SK-N-SH (cell line): ENCODE measurements around the gene SLC24A1. TPM values are rescaled to one million over a fixed set of nuclear protein-coding genes. Genes with fewer than 3 reads are reported as not detected.

Experiments
- CTCF ChIA-PET: fragments of 300-600, 350-600 bp; formaldehyde crosslinking; extraction: SDS; loops from one replicate; lab custom pipeline; 2021; lab: Yijun Ruan, JAX
- POLR2A ChIA-PET: fragments of 350-600 bp; sonication (Branson Sonifier 250); formaldehyde crosslinking; extraction: SDS; loops from one replicate; lab custom pipeline; 2020; ENCODE audit warnings: antibody characterized with exemption, inconsistent platforms; lab: Yijun Ruan, JAX
- DNase-seq: peaks from one replicate; pipeline ENCODE4 v3.0.0; 2012
- H2AFZ ChIP-seq: fragments of 200-600 bp; sonication (generic); 2 replicates; pipeline ENCODE4 v1.8.1; 2016; ENCODE audit warnings: antibody characterized with exemption, mild to moderate bottlenecking, low read depth
- H3F3A ChIP-seq: fragments of 200-600 bp; sonication (generic); replicated peaks from 2 replicates; pipeline ENCODE3; 2016; ENCODE audit warnings: antibody characterized with exemption, mild to moderate bottlenecking; ENCODE audit not compliant: insufficient read depth
- H3K27ac ChIP-seq, 2 experiments: fragments of 200-500 bp in 1 of 2; fragments of 200-600 bp in 1 of 2; sonication (Bioruptor generic) in 1 of 2; sonication (generic), shearing (Covaris generic) in 1 of 2; 2 replicates each; pipeline versions ENCODE4 v1.5.1 to v1.6.1; 2014 to 2016; ENCODE audit warnings: low read depth in 2 of 2, inconsistent platforms in 1 of 2, low read length in 1 of 2, mild to moderate bottlenecking in 1 of 2, mixed read lengths in 1 of 2
- H3K27me3 ChIP-seq: fragments of 200-600 bp; sonication (generic), shearing (Covaris generic); 2 replicates; pipeline ENCODE4 v1.6.1; 2016; ENCODE audit warnings: mixed run types; ENCODE audit not compliant: insufficient read depth
- H3K36me3 ChIP-seq, 2 experiments: fragments of 200-500 bp in 1 of 2; fragments of 200-600 bp in 1 of 2; sonication (Bioruptor generic) in 1 of 2; sonication (generic) in 1 of 2; replicated peaks in 1 of 2; 2 replicates each; pipeline versions ENCODE3 to v1.5.1; 2014 to 2016; ENCODE audit warnings: low read length in 1 of 2, mild to moderate bottlenecking in 1 of 2; ENCODE audit not compliant: insufficient read depth in 2 of 2, control insufficient read depth in 1 of 2
- H3K4me1 ChIP-seq, 2 experiments: fragments of 200-500 bp in 1 of 2; fragments of 200-600 bp in 1 of 2; sonication (Bioruptor generic) in 1 of 2; sonication (generic), shearing (Covaris generic) in 1 of 2; 2 replicates each; pipeline versions ENCODE4 v1.5.1 to v1.6.1; 2014 to 2016; ENCODE audit warnings: low read depth in 1 of 2, low read length in 1 of 2, mixed run types in 1 of 2; ENCODE audit not compliant: insufficient read depth in 2 of 2, control insufficient read depth in 1 of 2
- H3K4me2 ChIP-seq: fragments of 200-600 bp; sonication (generic), shearing (Covaris generic); 2 replicates; pipeline ENCODE4 v1.6.1; 2017; ENCODE audit warnings: mixed run types
- H3K4me3 ChIP-seq, 2 experiments: fragments of 200-500 bp in 1 of 2; fragments of 200-600 bp in 1 of 2; sonication (Bioruptor generic) in 1 of 2; sonication (generic), shearing (Covaris generic) in 1 of 2; 2 replicates each; pipeline versions ENCODE4 v1.5.1 to v1.8.1; 2014 to 2016; ENCODE audit warnings: low read depth in 2 of 2, inconsistent platforms in 1 of 2, low read length in 1 of 2, mild to moderate bottlenecking in 1 of 2, mixed read lengths in 1 of 2, moderate library complexity in 1 of 2
- H3K79me2 ChIP-seq: fragments of 200-600 bp; sonication (generic); 2 replicates; pipeline ENCODE4 v1.8.1; 2017; ENCODE audit warnings: mild to moderate bottlenecking; ENCODE audit not compliant: insufficient read depth
- H3K9ac ChIP-seq: fragments of 200-600 bp; sonication (generic); 2 replicates; pipeline ENCODE4 v1.6.1; 2017; ENCODE audit warnings: mixed run types
- H3K9me2 ChIP-seq: fragments of 200-600 bp; sonication (generic); 2 replicates; pipeline ENCODE4 v1.6.1; 2017; ENCODE audit warnings: mixed run types
- H3K9me3 ChIP-seq: fragments of 200-600 bp; sonication (generic); 2 replicates; pipeline ENCODE4 v1.6.1; 2017; ENCODE audit warnings: mixed run types, mild to moderate bottlenecking, moderate library complexity
- H4K20me1 ChIP-seq: fragments of 200-600 bp; sonication (generic); 2 replicates; pipeline ENCODE4 v1.6.1; 2017; ENCODE audit warnings: mild to moderate bottlenecking, mixed run types; ENCODE audit not compliant: insufficient read depth
- CHD2 ChIP-seq: fragments of 150-350 bp; IDR thresholded peaks from 2 replicates; pipeline ENCODE4 v1.6.1; 2018; ENCODE audit warnings: low read length; ENCODE audit not compliant: partially characterized antibody
- ELF1 ChIP-seq: IDR thresholded peaks from 2 replicates; pipeline ENCODE4 v1.4.0; 2012
- EP300 ChIP-seq, 2 experiments: IDR thresholded peaks; 2 replicates each; pipeline versions ENCODE4 v1.4.0 to v1.6.1; 2012; ENCODE audit warnings: borderline replicate concordance in 1 of 2, low read depth in 1 of 2, low read length in 1 of 2
- EZH2phosphoT487 ChIP-seq: fragments of 200-600 bp; sonication (generic); IDR thresholded peaks from 2 replicates; pipeline ENCODE4 v1.6.1; 2017; ENCODE audit warnings: low read depth, mixed run types, mild to moderate bottlenecking, antibody characterized with exemption, moderate library complexity, borderline replicate concordance
- FOSL2 ChIP-seq: IDR thresholded peaks from 2 replicates; pipeline ENCODE4 v1.4.0; 2012; ENCODE audit warnings: low read depth, mild to moderate bottlenecking, moderate library complexity, borderline replicate concordance
- FOXM1 ChIP-seq: IDR thresholded peaks from 2 replicates; pipeline ENCODE4 v1.4.0; 2012; ENCODE audit warnings: low read depth, mild to moderate bottlenecking
- GABPA ChIP-seq: IDR thresholded peaks from 2 replicates; pipeline ENCODE4 v1.4.0; 2012; ENCODE audit warnings: low read depth, mild to moderate bottlenecking
- JUND ChIP-seq: IDR thresholded peaks from 2 replicates; pipeline ENCODE4 v1.4.0; 2012
- MEF2A ChIP-seq: IDR thresholded peaks from 2 replicates; pipeline ENCODE4 v1.4.0; 2012; ENCODE audit warnings: low read depth, borderline replicate concordance
- MXI1 ChIP-seq: IDR thresholded peaks from 2 replicates; pipeline ENCODE4 v1.6.1; 2012; ENCODE audit warnings: mild to moderate bottlenecking, low read depth, low read length, improper control_type of control experiment
- POLR2AphosphoS5 ChIP-seq: IDR thresholded peaks from 2 replicates; pipeline ENCODE4 v1.6.1; 2012; ENCODE audit warnings: low read depth, low read length
- USF1 ChIP-seq: IDR thresholded peaks from 2 replicates; pipeline ENCODE4 v1.4.0; 2012; ENCODE audit warnings: low read depth, borderline replicate concordance
- ZBTB33 ChIP-seq: IDR thresholded peaks from 2 replicates; pipeline ENCODE4 v1.4.0; 2012; ENCODE audit warnings: low read depth, borderline replicate concordance
- WGBS: methylation state at CpG from one replicate; pipeline ENCODE4 v1.1.6; 2017; ENCODE audit warnings: low lambda C conversion rate; 5-methylcytosine and 5-hydroxymethylcytosine counted together
- polyA plus RNA-seq, 3 experiments: library from polyadenylated mRNA; depleted of rRNA; stranded (reverse); fragments of >200 nt; gene quantifications; 2 replicates each; pipeline ENCODE4 v1.2.3, GENCODE V29; 2012

SLC24A1 gene
- polyA plus RNA-seq, 1 of the 3 experiments (the other 2 are of a cell fraction): 7.7 TPM

DNA sequence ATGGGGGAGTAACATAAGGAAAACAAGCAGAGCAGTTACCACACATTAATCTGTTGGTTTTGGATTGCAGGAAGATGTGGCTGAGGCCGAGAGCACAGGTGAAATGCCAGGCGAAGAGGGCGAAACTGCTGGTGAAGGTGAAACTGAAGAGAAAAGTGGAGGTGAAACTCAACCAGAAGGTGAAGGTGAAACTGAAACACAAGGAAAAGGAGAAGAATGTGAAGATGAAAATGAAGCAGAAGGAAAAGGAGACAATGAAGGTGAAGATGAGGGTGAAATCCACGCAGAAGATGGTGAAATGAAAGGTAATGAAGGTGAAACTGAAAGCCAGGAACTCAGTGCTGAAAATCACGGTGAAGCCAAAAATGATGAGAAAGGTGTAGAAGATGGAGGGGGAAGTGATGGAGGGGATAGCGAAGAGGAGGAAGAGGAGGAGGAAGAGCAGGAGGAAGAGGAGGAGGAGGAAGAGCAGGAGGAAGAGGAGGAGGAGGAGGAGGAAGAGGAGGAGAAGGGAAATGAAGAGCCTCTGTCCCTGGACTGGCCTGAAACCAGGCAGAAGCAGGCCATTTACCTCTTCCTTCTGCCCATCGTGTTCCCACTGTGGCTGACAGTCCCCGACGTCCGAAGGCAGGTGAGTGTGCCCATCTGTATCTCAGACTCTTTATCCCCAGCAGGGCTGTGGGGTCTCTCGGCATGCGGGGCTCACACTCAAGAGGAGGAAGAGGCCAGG, 28.7 kb downstream of the SLC24A1 start:
- no peak for DNase-seq
- H2AFZ ChIP-seq: no peak overlapping the region
- H3K36me3 ChIP-seq: peaks cover 3 to 7% of the 10 kb centered on the region in 2 experiments
- no peaks in the 10 kb centered on the region for H3K9me2 ChIP-seq
- no peak overlapping the region for H3K9ac ChIP-seq
- H3K27me3 ChIP-seq: no peaks in the 10 kb centered on the region
- H3K79me2 ChIP-seq: no peaks in the 10 kb centered on the region
- ChIA-PET POLR2A (no interaction called here), CTCF (interaction anchor here (0.6 to 3.0 kb wide), 6 partner anchors 8 to 250 kb away, joined by 3 to 22 read pairs (median 6); no protein-coding TSS in a partner anchor)
- no peaks in the 10 kb centered on the region for H4K20me1 ChIP-seq
- no peak overlapping the region for H3K4me2 ChIP-seq
- no peak for TF ChIP-seq MEF2A
- TF ChIP-seq POLR2AphosphoS5: no peak
- no peak for TF ChIP-seq FOXM1
- no peak for TF ChIP-seq EZH2phosphoT487
- no peak for TF ChIP-seq JUND
- TF ChIP-seq, all 33 proteins: peak for 0
- Histone ChIP-seq H3F3A (peaks cover 11% of the 10 kb centered on the region), H3K27ac (no peak overlapping the region), H3K4me1 (peaks cover 5 to 18% of the 10 kb centered on the region in 2 experiments; a peak in 3 of 4 replicates), H3K4me3 (no peak overlapping the region), H3K9me3 (no peaks in the 10 kb centered on the region)
- WGBS: 91% methylated on average over 12 of the region's 12 CpGs

DNA sequence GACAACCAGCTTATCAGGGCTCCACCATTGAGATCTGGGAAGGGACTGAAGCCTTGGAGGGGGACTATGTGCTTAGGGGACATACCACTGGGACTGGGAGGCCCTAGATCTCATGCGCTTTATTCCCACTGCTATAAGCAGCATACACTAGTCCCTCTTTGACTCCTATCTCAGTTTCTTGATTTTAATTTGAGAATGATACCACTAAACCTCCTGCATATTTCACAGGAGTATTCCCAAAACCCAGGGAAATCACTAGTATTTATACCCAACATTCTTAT, 29.2 kb downstream of the SLC24A1 start:
- Histone ChIP-seq H3K9me2 (no peaks in the 10 kb centered on the region), H3K4me3 (no peak overlapping the region), H3K9ac (no peak overlapping the region), H3K27ac (no peak overlapping the region), H4K20me1 (no peaks in the 10 kb centered on the region), H3K36me3 (peaks cover 3 to 7% of the 10 kb centered on the region in 2 experiments), H2AFZ (no peak overlapping the region), H3K27me3 (no peaks in the 10 kb centered on the region), H3K9me3 (no peaks in the 10 kb centered on the region), H3K79me2 (no peaks in the 10 kb centered on the region), H3F3A (peaks cover 11% of the 10 kb centered on the region), H3K4me1 (peaks cover 10 to 21% of the 10 kb centered on the region in 2 experiments), H3K4me2 (no peak overlapping the region)
- TF ChIP-seq USF1 (no peak), ELF1 (no peak), ZBTB33 (no peak), FOSL2 (no peak), JUND (no peak), GABPA (no peak), EP300 (IDR thresholded peaks at IDR 0.05; ENCODE audit: borderline replicate concordance in 1 of 2, low read depth in 1 of 2, low read length in 1 of 2) (no peak), CHD2 (no peak), MEF2A (no peak), MXI1 (no peak)
- 100% methylated on average over 1 of the region's 1 CpG for WGBS
- CTCF ChIA-PET: interaction anchor here (0.6 to 2.3 kb wide), 4 partner anchors 13 to 251 kb away, joined by 3 to 9 read pairs (median 4); no protein-coding TSS in a partner anchor
- POLR2A ChIA-PET: no interaction called here
- DNase-seq: no peak
